ENCODE results near the gene NBEA. TPM values are rescaled to one million over a fixed set of nuclear protein-coding genes. Genes with fewer than 3 reads are reported as not detected.

NBEA gene
- polyA plus RNA-seq, 3 donors: 14.9 to 16.5 (median 15.3) TPM

- DNase-seq: peak; percentile 3
Measured at GRCh38 chr13:35279500-35279899, 337.4 kb downstream of the NBEA start.

GRCh38 chr13:35283856-35284255 is 341.8 kb downstream of the NBEA start:
- no peak for DNase-seq

GRCh38 chr13:35285677-35286076 is 343.6 kb downstream of the NBEA start:
- no peak for DNase-seq

GRCh38 chr13:35292329-35292728 is 350.3 kb downstream of the NBEA start:
- DNase-seq: no peak

- no peak for DNase-seq
Measured at GRCh38 chr13:35293579-35294226, 351.6 kb downstream of the NBEA start.

GRCh38 chr13:35309706-35310105 is 367.6 kb downstream of the NBEA start:
- no peak for DNase-seq

GRCh38 chr13:35332134-35332533 is 390.1 kb downstream of the NBEA start:
- no peak for DNase-seq

GRCh38 chr13:35333157-35333556 is 391.1 kb downstream of the NBEA start:
- DNase-seq: no peak

GRCh38 chr13:35342440-35342839 is 400.4 kb downstream of the NBEA start:
- no peak for DNase-seq

- DNase-seq: no peak
Measured at GRCh38 chr13:35343417-35343816, 401.3 kb downstream of the NBEA start.

- no peak for DNase-seq
Measured at GRCh38 chr13:35345992-35346391, 403.9 kb downstream of the NBEA start.

GRCh38 chr13:35346494-35346893 is 404.4 kb downstream of the NBEA start:
- no peak for DNase-seq

- DNase-seq: no peak
Measured at GRCh38 chr13:35347679-35348205, 405.7 kb downstream of the NBEA start.

GRCh38 chr13:35349052-35349451 is 407.0 kb downstream of the NBEA start:
- no peak for DNase-seq

- no peak for DNase-seq
Measured at GRCh38 chr13:35349673-35350278, 407.7 kb downstream of the NBEA start.

GRCh38 chr13:35354285-35354684 is 412.2 kb downstream of the NBEA start:
- DNase-seq: no peak

GRCh38 chr13:35354882-35355281 is 412.8 kb downstream of the NBEA start:
- DNase-seq: no peak

- no peak for DNase-seq
Measured at GRCh38 chr13:35356572-35356971, 414.5 kb downstream of the NBEA start.

GRCh38 chr13:35365883-35366282 is 423.8 kb downstream of the NBEA start:
- DNase-seq: no peak

- DNase-seq: no peak
Measured at GRCh38 chr13:35367586-35367985, 425.5 kb downstream of the NBEA start.

- no peak for DNase-seq
Measured at GRCh38 chr13:35378939-35379338, 436.9 kb downstream of the NBEA start.

- no peak for DNase-seq
Measured at GRCh38 chr13:35379663-35380062, 437.6 kb downstream of the NBEA start.

- DNase-seq: no peak
Measured at GRCh38 chr13:35387682-35388250, 445.7 kb downstream of the NBEA start.

Data from renal pelvis (tissue), 4 donors.